H9 (cell line): ENCODE data around the gene XPNPEP3. TPM values are rescaled to one million over a fixed set of nuclear protein-coding genes. Genes with fewer than 3 reads are reported as not detected.

Experiments
- DNase-seq: peaks from one replicate; pipeline ENCODE4 v3.0.0-alpha.2; 2017
- H2AFZ ChIP-seq: one replicate; pipeline ENCODE4 v1.6.1; 2013; ENCODE audit warnings: mild to moderate bottlenecking, low read length, control low read depth, moderate library complexity
- H2AK5ac ChIP-seq: 2 replicates; pipeline ENCODE4 v1.6.1; 2013; ENCODE audit warnings: low read length, control low read depth, mixed read lengths; ENCODE audit not compliant: insufficient read length
- H2BK120ac ChIP-seq: one replicate; pipeline ENCODE4 v1.6.1; 2013; ENCODE audit warnings: low read depth, mild to moderate bottlenecking, low read length, control low read depth, inconsistent platforms; ENCODE audit not compliant: poor library complexity, severe bottlenecking
- H2BK12ac ChIP-seq: 2 replicates; pipeline ENCODE4 v1.6.1; 2013; ENCODE audit warnings: low read length, control low read depth, mixed read lengths, low read depth; ENCODE audit not compliant: insufficient read length
- H2BK15ac ChIP-seq: 2 replicates; pipeline ENCODE4 v1.6.1; 2013; ENCODE audit warnings: low read depth, low read length, control low read depth
- H2BK20ac ChIP-seq: one replicate; pipeline ENCODE4 v1.6.1; 2013; ENCODE audit warnings: low read depth, mild to moderate bottlenecking, low read length, control low read depth, inconsistent platforms; ENCODE audit not compliant: poor library complexity, severe bottlenecking
- H2BK5ac ChIP-seq: 2 replicates; pipeline ENCODE4 v1.6.1; 2013; ENCODE audit warnings: low read length, control low read depth, mixed read lengths; ENCODE audit not compliant: insufficient read length
- H3K14ac ChIP-seq: 2 replicates; pipeline ENCODE4 v1.6.1; 2013; ENCODE audit warnings: low read length, control low read depth; ENCODE audit not compliant: insufficient read depth
- H3K18ac ChIP-seq: 2 replicates; pipeline ENCODE4 v1.6.1; 2013; ENCODE audit warnings: low read depth, mild to moderate bottlenecking, mixed read lengths, low read length, control low read depth; ENCODE audit not compliant: insufficient read length
- H3K23ac ChIP-seq: 2 replicates; pipeline ENCODE4 v1.6.1; 2013; ENCODE audit warnings: low read length, control low read depth, mixed read lengths, low read depth; ENCODE audit not compliant: insufficient read length
- H3K23me2 ChIP-seq: 2 replicates; pipeline ENCODE4 v1.6.1; 2013; ENCODE audit warnings: low read depth, mild to moderate bottlenecking, mixed read lengths, low read length, control low read depth; ENCODE audit not compliant: insufficient read length, poor library complexity, severe bottlenecking
- H3K27ac ChIP-seq: 2 replicates; pipeline ENCODE4 v1.5.1; 2013; ENCODE audit warnings: low read length, control low read depth, mixed read lengths, low read depth; ENCODE audit not compliant: insufficient read length
- H3K27me3 ChIP-seq: 2 replicates; pipeline ENCODE4 v1.6.1; 2013; ENCODE audit warnings: low read length, control low read depth, inconsistent platforms; ENCODE audit not compliant: insufficient read depth
- H3K4ac ChIP-seq: 2 replicates; pipeline ENCODE4 v1.6.1; 2013; ENCODE audit warnings: low read depth, mild to moderate bottlenecking, control low read depth, inconsistent platforms, low read length, moderate library complexity
- H3K4me1 ChIP-seq: 2 replicates; pipeline ENCODE4 v1.6.1; 2013; ENCODE audit warnings: low read length, control low read depth, inconsistent platforms; ENCODE audit not compliant: insufficient read depth
- H3K4me2 ChIP-seq: 2 replicates; pipeline ENCODE4 v1.6.1; 2013; ENCODE audit warnings: low read length, control low read depth, mixed read lengths; ENCODE audit not compliant: insufficient read length, insufficient read depth
- H3K56ac ChIP-seq: 2 replicates; pipeline ENCODE4 v1.6.1; 2013; ENCODE audit warnings: low read depth, mild to moderate bottlenecking, mixed read lengths, low read length, control low read depth; ENCODE audit not compliant: insufficient read length
- H3K79me1 ChIP-seq: 2 replicates; pipeline ENCODE4 v1.6.1; 2013; ENCODE audit warnings: low read depth, mild to moderate bottlenecking, moderate library complexity, low read length, control low read depth, inconsistent platforms; ENCODE audit not compliant: insufficient read depth, poor library complexity, severe bottlenecking
- H3K79me2 ChIP-seq: 2 replicates; pipeline ENCODE4 v1.6.1; 2013; ENCODE audit warnings: low read length, control low read depth, inconsistent platforms; ENCODE audit not compliant: insufficient read depth
- H3K9ac ChIP-seq: 2 replicates; pipeline ENCODE4 v1.6.1; 2013; ENCODE audit warnings: low read length, control low read depth, mixed read lengths; ENCODE audit not compliant: insufficient read length; ENCODE audit errors: extremely low read depth
- H3K9me3 ChIP-seq: one replicate; pipeline ENCODE4 v1.6.1; 2013; ENCODE audit warnings: low read depth, low read length, inconsistent platforms; ENCODE audit not compliant: control insufficient read depth
- H3T11ph ChIP-seq: one replicate; pipeline ENCODE4 v1.6.1; 2013; ENCODE audit warnings: mild to moderate bottlenecking, low read length, control low read depth, inconsistent platforms
- H4K20me1 ChIP-seq: one replicate; pipeline ENCODE4 v1.6.1; 2013; ENCODE audit not compliant: control insufficient read depth, insufficient read length, insufficient read depth
- H4K5ac ChIP-seq: 2 replicates; pipeline ENCODE4 v1.6.1; 2013; ENCODE audit warnings: low read depth, mild to moderate bottlenecking, mixed read lengths, low read length, control low read depth; ENCODE audit not compliant: insufficient read length
- H4K8ac ChIP-seq: replicated peaks from 2 replicates; pipeline ENCODE4 v1.6.1; 2013; ENCODE audit warnings: low read length, control low read depth, mixed read lengths, low read depth; ENCODE audit not compliant: insufficient read length
- H4K91ac ChIP-seq: 2 replicates; pipeline ENCODE4 v1.6.1; 2013; ENCODE audit warnings: low read depth, mild to moderate bottlenecking, moderate library complexity, mixed read lengths, low read length, control low read depth; ENCODE audit not compliant: insufficient read length
- H3K27ac Mint-ChIP-seq, 3 experiments: 2 replicates in 2 of 3; 3 replicates in 1 of 3; pipeline ENCODE4 v1.8.0; 2020 to 2021; ENCODE audit warnings: mixed read lengths in 3 of 3, mild to moderate bottlenecking in 1 of 3, moderate library complexity in 1 of 3
- H3K27me3 Mint-ChIP-seq: 2 replicates; pipeline ENCODE4 v1.8.0; 2021; ENCODE audit warnings: low read depth, mild to moderate bottlenecking, moderate library complexity, mixed read lengths
- H3K36me3 Mint-ChIP-seq, 3 experiments: 2 replicates in 2 of 3; 3 replicates in 1 of 3; pipeline ENCODE4 v1.8.0; 2020 to 2021; ENCODE audit warnings: low read depth in 3 of 3, mixed read lengths in 3 of 3; ENCODE audit not compliant: insufficient read depth in 1 of 3
- H3K4me1 Mint-ChIP-seq, 2 experiments: 2 replicates each; pipeline ENCODE4 v1.8.0; 2020; ENCODE audit warnings: mixed read lengths in 2 of 2
- H3K4me3 Mint-ChIP-seq, 2 experiments: 2 replicates in 1 of 2; 3 replicates in 1 of 2; pipeline ENCODE4 v1.8.0; 2020 to 2021; ENCODE audit warnings: mild to moderate bottlenecking in 2 of 2, mixed read lengths in 2 of 2, moderate library complexity in 1 of 2
- H3K9me3 Mint-ChIP-seq, 2 experiments: 2 replicates in 1 of 2; 3 replicates in 1 of 2; pipeline ENCODE4 v1.8.0; 2020; ENCODE audit warnings: mild to moderate bottlenecking in 2 of 2, mixed read lengths in 2 of 2, moderate library complexity in 1 of 2
- WGBS: extraction: QIAGEN DNeasy Blood & Tissue Kit; methylation state at CpG from one replicate; pipeline ENCODE4 v1.1.7; 2013; ENCODE audit warnings: missing lambda C conversion rate, low lambda C conversion rate, mixed read lengths; ENCODE audit not compliant: insufficient read length; ENCODE audit errors: extremely low coverage; 5-methylcytosine and 5-hydroxymethylcytosine counted together
- total RNA-seq: library from RNA; stranded (reverse); gene quantifications from 2 replicates; pipeline ENCODE4 v1.2.1, GENCODE V29; 2021
- TF ChIP-seq, protein P1 (sequence below): fragments of 200-600 bp; sonication (generic); conservative IDR thresholded peaks from 3 replicates; pipeline ENCODE4 v1.8.0; 2021; ENCODE audit warnings: antibody characterized with exemption, mild to moderate bottlenecking

XPNPEP3 gene
- total RNA-seq, 1 experiment from 2014 or later = 18.3 TPM

DNA sequence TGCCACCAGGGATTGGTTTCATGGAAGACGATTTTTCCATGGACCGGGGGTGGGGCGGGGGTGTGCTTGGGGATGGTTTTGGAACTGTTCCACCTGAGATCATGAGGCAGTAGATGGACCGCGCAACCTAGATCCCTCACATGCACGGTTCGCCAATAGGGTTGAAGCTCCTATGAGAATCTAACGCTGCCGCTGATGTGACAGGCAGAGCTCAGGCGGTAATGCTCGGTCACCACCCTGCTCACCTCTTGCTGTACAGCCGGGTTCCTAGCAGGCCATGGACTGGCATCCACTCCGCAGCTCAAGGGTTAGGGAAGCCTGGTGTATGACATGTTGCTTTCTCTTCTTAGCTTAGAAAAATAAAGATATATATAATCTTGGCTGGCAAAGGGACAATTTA, 116.2 kb downstream of the XPNPEP3 start:
- no peak overlapping the region for H2BK15ac ChIP-seq
- H2BK5ac ChIP-seq = no peak overlapping the region
- no peak overlapping the region for H2BK120ac ChIP-seq
- WGBS = no CpG with 5 or more reads among the region's 13 CpGs
- Mint-ChIP-seq H3K27ac (no peak overlapping the region), H3K9me3 (no peaks in the 10 kb centered on the region), H3K4me3 (no peak overlapping the region), H3K36me3 (peaks cover 3 to 34% (median 15%) of the 10 kb centered on the region in 3 experiments; a peak in 6 of 7 replicates), H3K27me3 (no peaks in the 10 kb centered on the region), H3K4me1 (no peaks in the 10 kb centered on the region)
- H2BK20ac ChIP-seq = no peak overlapping the region
- H2AFZ ChIP-seq = no peak overlapping the region
- no peak overlapping the region for H2BK12ac ChIP-seq
- TF ChIP-seq, protein P1, sequence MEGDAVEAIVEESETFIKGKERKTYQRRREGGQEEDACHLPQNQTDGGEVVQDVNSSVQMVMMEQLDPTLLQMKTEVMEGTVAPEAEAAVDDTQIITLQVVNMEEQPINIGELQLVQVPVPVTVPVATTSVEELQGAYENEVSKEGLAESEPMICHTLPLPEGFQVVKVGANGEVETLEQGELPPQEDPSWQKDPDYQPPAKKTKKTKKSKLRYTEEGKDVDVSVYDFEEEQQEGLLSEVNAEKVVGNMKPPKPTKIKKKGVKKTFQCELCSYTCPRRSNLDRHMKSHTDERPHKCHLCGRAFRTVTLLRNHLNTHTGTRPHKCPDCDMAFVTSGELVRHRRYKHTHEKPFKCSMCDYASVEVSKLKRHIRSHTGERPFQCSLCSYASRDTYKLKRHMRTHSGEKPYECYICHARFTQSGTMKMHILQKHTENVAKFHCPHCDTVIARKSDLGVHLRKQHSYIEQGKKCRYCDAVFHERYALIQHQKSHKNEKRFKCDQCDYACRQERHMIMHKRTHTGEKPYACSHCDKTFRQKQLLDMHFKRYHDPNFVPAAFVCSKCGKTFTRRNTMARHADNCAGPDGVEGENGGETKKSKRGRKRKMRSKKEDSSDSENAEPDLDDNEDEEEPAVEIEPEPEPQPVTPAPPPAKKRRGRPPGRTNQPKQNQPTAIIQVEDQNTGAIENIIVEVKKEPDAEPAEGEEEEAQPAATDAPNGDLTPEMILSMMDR = no peak
- no peak overlapping the region for H3T11ph ChIP-seq
- H4K20me1 ChIP-seq = no peaks in the 10 kb centered on the region
- H3K14ac ChIP-seq = no peak overlapping the region
- no peaks in the 10 kb centered on the region for H3K9me3 ChIP-seq
- H2AK5ac ChIP-seq = no peak overlapping the region
- H3K27ac ChIP-seq = no peak overlapping the region
- no peak overlapping the region for H3K56ac ChIP-seq
- H3K4ac ChIP-seq = no peak overlapping the region
- no peaks in the 10 kb centered on the region for H3K27me3 ChIP-seq
- H3K79me2 ChIP-seq = no peaks in the 10 kb centered on the region
- H3K23ac ChIP-seq = no peak overlapping the region
- no peak overlapping the region for H4K91ac ChIP-seq
- H3K4me1 ChIP-seq = no peaks in the 10 kb centered on the region
- no peak overlapping the region for H4K5ac ChIP-seq
- no peak overlapping the region for H3K18ac ChIP-seq
- H4K8ac ChIP-seq = no peak overlapping the region
- no peak overlapping the region for H3K9ac ChIP-seq
- no peaks in the 10 kb centered on the region for H3K79me1 ChIP-seq
- no peak for DNase-seq
- H3K4me2 ChIP-seq = no peak overlapping the region
- no peaks in the 10 kb centered on the region for H3K23me2 ChIP-seq
